NB4 (cell line): Measurements from ENCODE around the gene MISP.

Experiments
- DNase-seq: peaks from one replicate; pipeline ENCODE4 v3.0.0; 2010; ENCODE audit warnings: low read depth
- H3K4me3 ChIP-seq: one replicate; pipeline ENCODE4 v1.5.1; 2011; ENCODE audit warnings: mild to moderate bottlenecking, low read depth, low read length, moderate library complexity
- CTCF ChIP-seq: IDR thresholded peaks from one replicate; pipeline ENCODE4 v1.5.1; 2012; ENCODE audit warnings: low read depth, low read length
- MAX ChIP-seq: IDR thresholded peaks from 2 replicates; pipeline ENCODE4 v1.6.1; 2011; ENCODE audit warnings: low read depth, low read length
- MYC ChIP-seq: IDR thresholded peaks from 2 replicates; pipeline ENCODE4 v1.6.1; 2011; ENCODE audit warnings: low read depth, low read length
- POLR2A ChIP-seq: IDR thresholded peaks from 2 replicates; pipeline ENCODE4 v1.6.1; 2011; ENCODE audit warnings: mild to moderate bottlenecking; ENCODE audit not compliant: insufficient read length; ENCODE audit errors: extremely low read depth

Gene MISP

GRCh38 chr19:802498-803098 is 51.7 kb downstream of the MISP start:
- no peak for DNase-seq
- TF ChIP-seq POLR2A (no peak), MAX (no peak), CTCF (no peak), MYC (no peak)
- H3K4me3 ChIP-seq: no peak overlapping the region

- no peak overlapping the region for H3K4me3 ChIP-seq
Measured at GRCh38 chr19:803099-803561, 52.2 kb downstream of the MISP start.

GRCh38 chr19:803686-804418 is 52.9 kb downstream of the MISP start:
- no peak overlapping the region for H3K4me3 ChIP-seq
- no peak for TF ChIP-seq MAX
- TF ChIP-seq POLR2A: no peak
- no peak for TF ChIP-seq CTCF
- TF ChIP-seq MYC: no peak
- no peak for DNase-seq

More at GRCh38 chr19:803099-803561, 52.2 kb downstream of the MISP start:
- no peak for TF ChIP-seq POLR2A
- no peak for TF ChIP-seq MAX
- no peak for TF ChIP-seq CTCF
- TF ChIP-seq MYC: no peak
- DNase-seq: no peak

GRCh38 chr19:804419-805165 is 53.7 kb downstream of the MISP start:
- TF ChIP-seq MAX (no peak), POLR2A (no peak), CTCF (no peak), MYC (no peak)
- no peak for DNase-seq
- no peak overlapping the region for H3K4me3 ChIP-seq

GRCh38 chr19:805166-805551 is 54.2 kb downstream of the MISP start:
- DNase-seq: no peak
- no peak overlapping the region for H3K4me3 ChIP-seq
- no peak for TF ChIP-seq MYC
